Caco-2 (cell line): ENCODE measurements around the gene NHERF2. TPM values are rescaled to one million over a fixed set of nuclear protein-coding genes. Genes with fewer than 3 reads are reported as not detected.

Source experiments
- BruUV-seq: library from RNA; stranded (reverse); fragments of 400-500 nt; replicated peaks from 2 replicates; lab custom pipeline; 2021; lab: Mats Ljungman, UMichigan
- CTCF ChIA-PET: fragments of 300-600 bp; sonication (Branson Sonifier 250); formaldehyde crosslinking; loops from one replicate; lab custom pipeline; 2022; ENCODE audit warnings: antibody characterized with exemption; lab: Charles Lee
- POLR2A ChIA-PET: fragments of 300-600 bp; sonication (Branson Sonifier 250); formaldehyde crosslinking; loops from one replicate; lab custom pipeline; 2022; ENCODE audit warnings: antibody characterized with exemption; lab: Charles Lee
- DNase-seq, 2 experiments: peaks; one replicate each; pipeline versions ENCODE4 v3.0.0 to v3.0.0-alpha.2; 2020 to 2022
- H3K27me3 ChIP-seq: replicated peaks from 2 replicates; pipeline ENCODE4 v1.6.0; 2011; ENCODE audit warnings: low read length; ENCODE audit not compliant: control insufficient read depth, insufficient read depth
- H3K36me3 ChIP-seq: 2 replicates; pipeline ENCODE4 v1.5.1; 2011; ENCODE audit warnings: low read length; ENCODE audit not compliant: control insufficient read depth, insufficient read depth
- H3K4me1 ChIP-seq: fragments of 250-450 bp; sonication (Bioruptor Pico); 2 replicates; pipeline ENCODE4 v1.5.1; 2020; ENCODE audit warnings: mild to moderate bottlenecking
- H3K4me3 ChIP-seq: 2 replicates; pipeline ENCODE4 v1.5.1; 2011; ENCODE audit warnings: low read depth, mild to moderate bottlenecking, control low read depth, low read length
- H3K9me3 ChIP-seq: fragments of 250-450 bp; sonication (Bioruptor Pico); 2 replicates; pipeline ENCODE4 v1.5.1; 2020; ENCODE audit warnings: mild to moderate bottlenecking, moderate library complexity
- H3K27ac Mint-ChIP-seq: one replicate; pipeline ENCODE4 v1.8.0; 2022; ENCODE audit warnings: mixed read lengths; ENCODE audit not compliant: unreplicated experiment
- H3K27me3 Mint-ChIP-seq: one replicate; pipeline ENCODE4 v1.8.0; 2022; ENCODE audit warnings: mixed read lengths; ENCODE audit not compliant: insufficient read depth, unreplicated experiment
- H3K36me3 Mint-ChIP-seq: one replicate; pipeline ENCODE4 v1.8.0; 2022; ENCODE audit warnings: mild to moderate bottlenecking, mixed read lengths; ENCODE audit not compliant: insufficient read depth, unreplicated experiment
- H3K4me1 Mint-ChIP-seq: one replicate; pipeline ENCODE4 v1.8.0; 2022; ENCODE audit warnings: low read depth, mixed read lengths; ENCODE audit not compliant: unreplicated experiment
- H3K4me3 Mint-ChIP-seq: one replicate; pipeline ENCODE4 v1.8.0; 2022; ENCODE audit warnings: mild to moderate bottlenecking, moderate library complexity, mixed read lengths; ENCODE audit not compliant: unreplicated experiment
- H3K9me3 Mint-ChIP-seq: one replicate; pipeline ENCODE4 v1.8.0; 2022; ENCODE audit warnings: mixed read lengths; ENCODE audit not compliant: unreplicated experiment
- CTCF ChIP-seq, 2 experiments: fragments of 200-600 bp in 1 of 2; IDR thresholded peaks; 1 replicate in 1 of 2; 2 replicates in 1 of 2; pipeline versions ENCODE4 v1.5.1 to v1.8.0; 2011 to 2022; ENCODE audit warnings: antibody characterized with exemption in 1 of 2, control low read depth in 1 of 2, inconsistent platforms in 1 of 2, low read depth in 1 of 2, low read length in 1 of 2, mild to moderate bottlenecking in 1 of 2, moderate library complexity in 1 of 2; ENCODE audit not compliant: insufficient read depth in 1 of 2, severe bottlenecking in 1 of 2, unreplicated experiment in 1 of 2
- intact Hi-C: fragments of 100-400 bp; cut with micrococcal nuclease; formaldehyde crosslinking; loops from one replicate; pipeline ENCODE4 v1.10.0; 2022; ENCODE audit not compliant: unreplicated experiment
- total RNA-seq: library from RNA; stranded (reverse); gene quantifications from 2 replicates; pipeline ENCODE4 v1.2.3, GENCODE V29; 2022

NHERF2 gene
- total RNA-seq, 1 experiment from 2014 or later: 26.6 TPM

GRCh38 chr16:1992704-1993317 lies 33.9 kb upstream of the NHERF2 start:
- CTCF ChIA-PET: no interaction called here
- Mint-ChIP-seq H3K9me3 (no peaks in the 10 kb centered on the region), H3K4me3 (no peak overlapping the region), H3K36me3 (peaks cover 11% of the 10 kb centered on the region), H3K27me3 (no peaks in the 10 kb centered on the region), H3K27ac (no peak overlapping the region), H3K4me1 (peaks cover 7% of the 10 kb centered on the region)
- H3K4me3 ChIP-seq: no peak overlapping the region
- H3K27me3 ChIP-seq: no peaks in the 10 kb centered on the region
- no TSS peak for BruUV-seq
- H3K4me1 ChIP-seq: peaks cover 8% of the 10 kb centered on the region; the same call in 1 of the 2 replicates
- H3K9me3 ChIP-seq: no peaks in the 10 kb centered on the region
- intact Hi-C loops: no loop called here
- H3K36me3 ChIP-seq: no peaks in the 10 kb centered on the region
- DNase-seq: no peak
- POLR2A ChIA-PET: interaction anchor here (0.5 kb wide), 1 partner anchor 18 kb away, joined by 5 read pairs; no protein-coding TSS in a partner anchor
- no peak for TF ChIP-seq CTCF (IDR thresholded peaks at IDR 0.05; ENCODE audit: insufficient read depth in 1 of 2, low read depth in 1 of 2, low read length in 1 of 2, severe bottlenecking in 1 of 2, unreplicated experiment in 1 of 2)

GRCh38 chr16:1993731-1994131 lies 33.0 kb upstream of the NHERF2 start:
- Histone ChIP-seq H3K27me3 (no peaks in the 10 kb centered on the region), H3K4me3 (no peak overlapping the region), H3K4me1 (peaks cover 8% of the 10 kb centered on the region; the same call in 1 of the 2 replicates), H3K9me3 (no peaks in the 10 kb centered on the region), H3K36me3 (no peaks in the 10 kb centered on the region)
- H3K9me3 Mint-ChIP-seq: no peaks in the 10 kb centered on the region
- DNase-seq: no peak
- no peaks in the 10 kb centered on the region for H3K27me3 Mint-ChIP-seq
- no TSS peak for BruUV-seq
- H3K36me3 Mint-ChIP-seq: peaks cover 20% of the 10 kb centered on the region
- peaks cover 2% of the 10 kb centered on the region for H3K4me1 Mint-ChIP-seq
- TF ChIP-seq CTCF (IDR thresholded peaks at IDR 0.05; ENCODE audit: insufficient read depth in 1 of 2, low read depth in 1 of 2, low read length in 1 of 2, severe bottlenecking in 1 of 2, unreplicated experiment in 1 of 2): no peak
- peak overlapping the region; percentile 46 for H3K4me3 Mint-ChIP-seq
- peak overlapping the region; percentile 39 for H3K27ac Mint-ChIP-seq
- ChIA-PET CTCF (interaction anchor here (1.5 kb wide), 1 partner anchor 11 kb away, joined by 4 read pairs; no protein-coding TSS in a partner anchor), POLR2A (no interaction called here)
- intact Hi-C loops: no loop called here

- Histone ChIP-seq H3K9me3 (no peaks in the 10 kb centered on the region), H3K27me3 (no peaks in the 10 kb centered on the region), H3K4me1 (no peaks in the 10 kb centered on the region), H3K36me3 (peaks cover 2% of the 10 kb centered on the region; the same call in 1 of the 2 replicates), H3K4me3 (no peak overlapping the region)
- Mint-ChIP-seq H3K27me3 (no peaks in the 10 kb centered on the region), H3K4me3 (no peak overlapping the region), H3K4me1 (no peaks in the 10 kb centered on the region), H3K27ac (no peak overlapping the region), H3K9me3 (no peaks in the 10 kb centered on the region), H3K36me3 (peaks cover 49% of the 10 kb centered on the region)
- no peak for DNase-seq
- intact Hi-C loops: no loop called here
- BruUV-seq: no TSS peak
- ChIA-PET CTCF (no interaction called here), POLR2A (no interaction called here)
- no peak for TF ChIP-seq CTCF (IDR thresholded peaks at IDR 0.05; ENCODE audit: insufficient read depth in 1 of 2, low read depth in 1 of 2, low read length in 1 of 2, severe bottlenecking in 1 of 2, unreplicated experiment in 1 of 2)
Measured at GRCh38 chr16:1997494-1998359, 29.0 kb upstream of the NHERF2 start.
